Hepatocyte (in vitro differentiated cells): ENCODE measurements around the gene RGS8. TPM values are rescaled to one million over a fixed set of nuclear protein-coding genes. Genes with fewer than 3 reads are reported as not detected.
"Not testable (repeated sequence)": the region's sequence is repeated elsewhere in the genome, so short reads cannot be mapped to it uniquely, and the experiment has no call there.

ENCODE experiments used
- DNase-seq: peaks from one replicate; pipeline ENCODE4 v3.0.0-alpha.2; 2016; ENCODE audit warnings: low spot score
- H2AFZ ChIP-seq: fragments of 200-600 bp; sonication (generic); 2 replicates; pipeline ENCODE4 v1.6.0; 2016; ENCODE audit warnings: antibody characterized with exemption, mild to moderate bottlenecking
- H3K27ac ChIP-seq: fragments of 200-600 bp; sonication (generic); 2 replicates; pipeline ENCODE4 v1.5.1; 2016; ENCODE audit warnings: mild to moderate bottlenecking
- H3K27me3 ChIP-seq: fragments of 200-600 bp; sonication (generic); 2 replicates; pipeline ENCODE4 v1.6.1; 2016
- H3K36me3 ChIP-seq: fragments of 200-600 bp; sonication (generic); replicated peaks from 2 replicates; pipeline ENCODE4 v1.5.1; 2016; ENCODE audit warnings: low read depth; ENCODE audit not compliant: insufficient read depth
- H3K4me1 ChIP-seq: fragments of 200-600 bp; sonication (generic); 2 replicates; pipeline ENCODE4 v1.5.1; 2016; ENCODE audit warnings: mild to moderate bottlenecking, moderate library complexity; ENCODE audit not compliant: insufficient read depth
- H3K4me2 ChIP-seq: fragments of 200-600 bp; sonication (generic); 2 replicates; pipeline ENCODE4 v1.6.0; 2016
- H3K4me3 ChIP-seq: fragments of 200-600 bp; sonication (generic); 2 replicates; pipeline ENCODE4 v1.5.1; 2016; ENCODE audit warnings: mild to moderate bottlenecking
- H3K79me2 ChIP-seq: fragments of 200-600 bp; sonication (generic); 2 replicates; pipeline ENCODE4 v1.6.0; 2017; ENCODE audit warnings: mild to moderate bottlenecking
- H3K9me2 ChIP-seq: fragments of 200-600 bp; sonication (generic); replicated peaks from 2 replicates; pipeline ENCODE4 v1.6.0; 2017; ENCODE audit warnings: mild to moderate bottlenecking; ENCODE audit not compliant: insufficient read depth
- H3K9me3 ChIP-seq: fragments of 200-600 bp; sonication (generic); 2 replicates; pipeline ENCODE4 v1.5.1; 2016; ENCODE audit warnings: low read depth, mild to moderate bottlenecking
- H4K20me1 ChIP-seq: fragments of 200-600 bp; sonication (generic); 2 replicates; pipeline ENCODE4 v1.6.0; 2016; ENCODE audit warnings: mild to moderate bottlenecking; ENCODE audit not compliant: insufficient read depth, poor library complexity, severe bottlenecking
- CTCF ChIP-seq: fragments of 200-600 bp; sonication (generic); IDR thresholded peaks from 2 replicates; pipeline ENCODE4 v1.5.1; 2016; ENCODE audit warnings: antibody characterized with exemption, mild to moderate bottlenecking; ENCODE audit not compliant: poor library complexity
- EZH2 ChIP-seq: fragments of 200-600 bp; sonication (generic); IDR thresholded peaks from 2 replicates; pipeline ENCODE4 v1.6.1; 2016; ENCODE audit warnings: antibody characterized with exemption, mild to moderate bottlenecking, borderline replicate concordance
- EZH2phosphoT487 ChIP-seq: fragments of 200-600 bp; sonication (generic); IDR thresholded peaks from one replicate; pipeline ENCODE4 v1.6.1; 2018; ENCODE audit warnings: antibody characterized with exemption, mild to moderate bottlenecking, low read depth, moderate library complexity; ENCODE audit not compliant: unreplicated experiment, severe bottlenecking
- WGBS: methylation state at CpG from one replicate; pipeline ENCODE4 v1.1.6; 2016; ENCODE audit warnings: low lambda C conversion rate; ENCODE audit errors: missing lambda C conversion rate; 5-methylcytosine and 5-hydroxymethylcytosine counted together
- polyA plus RNA-seq: library from polyadenylated mRNA; unstranded; fragments of >200 nt; fragmentation: Nextera tagmentation; extraction: Ambion mirVana; gene quantifications from 2 replicates; pipeline ENCODE4 v1.2.1, GENCODE V29; 2016
- total RNA-seq: library from RNA; depleted of rRNA; stranded (reverse); fragments of >200 nt; gene quantifications from 2 replicates; pipeline ENCODE4 v1.2.3, GENCODE V29; 2014

The RGS8 gene
- total and polyA plus RNA-seq, 2 experiments from 2014 or later = not detected

- DNase-seq = no peak
- WGBS = 89% methylated on average over 5 of the region's 5 CpGs
- Histone ChIP-seq H3K79me2 (no peaks in the 10 kb centered on the region), H3K4me2 (peak overlapping the region; percentile 58), H3K4me3 (no peak overlapping the region), H3K36me3 (no peaks in the 10 kb centered on the region), H4K20me1 (no peaks in the 10 kb centered on the region), H3K27me3 (no peaks in the 10 kb centered on the region), H3K27ac (no peak overlapping the region), H3K9me3 (no peaks in the 10 kb centered on the region), H3K9me2 (no peaks in the 10 kb centered on the region), H3K4me1 (peaks cover 20% of the 10 kb centered on the region), H2AFZ (peak overlapping the region; percentile 10)
- TF ChIP-seq EZH2 (no peak), EZH2phosphoT487 (no peak), CTCF (no peak)
Observed at GRCh38 chr1:182698971-182699370, 14.6 kb upstream of the RGS8 start.

DNA sequence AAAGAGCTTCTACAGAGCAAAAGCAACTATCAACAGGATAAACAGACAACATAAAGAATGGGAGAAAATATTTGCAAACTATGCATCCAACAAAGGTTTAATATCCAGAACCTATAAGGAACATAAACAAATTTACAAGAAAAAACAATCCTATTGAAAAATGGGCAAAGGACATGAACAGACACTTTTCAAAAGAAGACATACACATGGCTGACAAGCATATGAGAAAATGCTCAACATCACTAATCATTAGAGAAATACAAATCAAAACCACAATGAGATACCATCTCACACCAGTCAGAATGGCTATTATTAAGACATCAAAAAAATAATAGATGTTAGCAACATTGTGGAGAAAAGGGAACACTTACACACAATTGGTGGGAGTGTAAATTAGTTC is 8.8 kb upstream of the RGS8 start:
- H3K27ac ChIP-seq, H3K9me3 ChIP-seq, DNase-seq: not testable (repeated sequence)

GRCh38 chr1:182690886-182691443 is 6.6 kb upstream of the RGS8 start:
- 75% methylated on average over 1 of the region's 1 CpG for WGBS
- H3K27ac ChIP-seq = no peak overlapping the region
- no peak overlapping the region for H3K4me3 ChIP-seq
- H3K4me1 ChIP-seq = peaks cover 12% of the 10 kb centered on the region
- no peaks in the 10 kb centered on the region for H3K79me2 ChIP-seq
- no peaks in the 10 kb centered on the region for H3K36me3 ChIP-seq
- no peak for DNase-seq
- H3K27me3 ChIP-seq = no peaks in the 10 kb centered on the region
- H3K9me2 ChIP-seq = no peaks in the 10 kb centered on the region
- H3K4me2 ChIP-seq = no peak overlapping the region
- no peaks in the 10 kb centered on the region for H3K9me3 ChIP-seq
- TF ChIP-seq EZH2 (no peak), CTCF (no peak), EZH2phosphoT487 (no peak)
- no peak overlapping the region for H2AFZ ChIP-seq
- H4K20me1 ChIP-seq = no peaks in the 10 kb centered on the region

More for the DNA sequence above, 8.8 kb upstream of the RGS8 start:
- not testable (repeated sequence) for H3K9me2 ChIP-seq, H3K4me1 ChIP-seq, H3K79me2 ChIP-seq, H3K36me3 ChIP-seq, H3K4me2 ChIP-seq, H3K27me3 ChIP-seq, H3K4me3 ChIP-seq, H2AFZ ChIP-seq, H4K20me1 ChIP-seq

GRCh38 chr1:182688436-182689205 is 4.2 kb upstream of the RGS8 start:
- Histone ChIP-seq H4K20me1 (no peaks in the 10 kb centered on the region), H3K4me2 (no peak overlapping the region)

More at GRCh38 chr1:182688436-182689205, 4.2 kb upstream of the RGS8 start:
- Histone ChIP-seq H3K27ac (peak overlapping the region; percentile 13), H3K79me2 (no peaks in the 10 kb centered on the region), H3K4me1 (peaks cover 12% of the 10 kb centered on the region), H2AFZ (no peak overlapping the region), H3K9me2 (no peaks in the 10 kb centered on the region), H3K4me3 (no peak overlapping the region), H3K27me3 (no peaks in the 10 kb centered on the region), H3K9me3 (no peaks in the 10 kb centered on the region), H3K36me3 (no peaks in the 10 kb centered on the region)
- TF ChIP-seq EZH2 (no peak), EZH2phosphoT487 (no peak), CTCF (no peak)
- 83% methylated on average over 8 of the region's 8 CpGs for whole genome bisulfite sequencing
- no peak for DNase-seq
